Omental fat pad (tissue), 4 donors: ENCODE results near the gene TOP2A. TPM values are rescaled to one million over a fixed set of nuclear protein-coding genes. Genes with fewer than 3 reads are reported as not detected.

Experiments used
- ATAC-seq: fragments of 150-250 bp; one replicate; pipeline ENCODE4 v1.9.1; 2016; ENCODE audit warnings: mild to moderate bottlenecking, moderate library complexity; ENCODE audit not compliant: low FRiP score
- DNase-seq: peaks from one replicate; pipeline ENCODE4 v3.0.0-alpha.2; 2019; ENCODE audit warnings: low spot score
- total RNA-seq, 4 donors: library from RNA; depleted of rRNA; stranded (reverse); fragments of >200 nt; gene quantifications; one replicate each; pipeline ENCODE4 v1.1.0, GENCODE V29; 2016
- TF ChIP-seq, protein P1 (sequence below), 3 donors: fragments of 450-650 bp; IDR thresholded peaks; one replicate each; pipeline ENCODE4 v1.5.1; 2016 to 2017; ENCODE audit warnings: antibody characterized with exemption in 3 of 3, mild to moderate bottlenecking in 3 of 3, moderate library complexity in 2 of 3

Gene TOP2A
- total RNA-seq, 4 donors from 2014 or later: 0.65 to 12.7 (median 2.3) TPM

DNA sequence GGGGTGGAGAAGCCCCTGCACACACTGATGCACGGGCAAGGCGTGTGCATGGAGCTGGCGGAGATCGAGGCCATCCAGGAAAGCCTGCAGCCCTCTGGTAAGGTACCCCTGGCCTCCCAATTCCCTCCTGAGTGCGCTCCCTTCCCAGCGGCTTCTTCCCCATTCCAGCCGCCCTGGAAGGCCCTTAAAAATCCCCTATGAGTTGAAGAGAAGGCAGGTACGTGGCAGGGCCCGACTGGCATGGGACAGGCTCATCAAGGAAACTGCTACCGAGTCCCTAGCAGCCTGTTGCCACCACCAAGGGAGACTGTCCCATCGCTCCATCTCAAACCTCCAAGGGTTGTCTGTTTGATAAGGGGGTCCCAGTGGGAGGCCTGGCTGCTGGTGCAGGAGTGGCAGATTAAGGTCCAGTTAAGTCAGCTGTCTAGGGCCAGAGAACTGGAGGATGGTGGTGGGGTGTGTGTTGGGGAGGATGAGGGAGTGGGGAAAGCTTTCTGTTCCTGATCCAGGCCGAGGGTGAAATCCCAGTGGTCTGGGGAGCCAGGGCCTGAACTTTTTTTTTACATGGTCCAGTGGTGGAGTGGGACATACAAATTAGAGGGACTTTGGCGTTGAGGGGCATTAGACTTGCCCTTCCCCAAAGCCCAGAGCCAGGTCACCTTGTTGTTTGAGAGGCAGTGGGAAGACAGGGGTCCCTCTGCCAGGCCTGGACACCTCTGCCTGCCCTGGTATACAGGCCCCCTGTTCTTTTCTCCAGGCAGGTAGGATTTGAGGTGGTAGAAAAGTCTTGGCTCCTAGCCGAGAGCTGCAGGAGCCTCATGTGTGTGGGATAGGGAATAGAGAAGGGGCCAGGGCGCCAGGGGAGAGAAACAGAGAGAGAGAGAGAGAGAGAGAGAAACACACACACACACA is 26.5 kb upstream of the TOP2A start:
- no peak for DNase-seq
- no peak for ATAC-seq
- TF ChIP-seq, protein P1, sequence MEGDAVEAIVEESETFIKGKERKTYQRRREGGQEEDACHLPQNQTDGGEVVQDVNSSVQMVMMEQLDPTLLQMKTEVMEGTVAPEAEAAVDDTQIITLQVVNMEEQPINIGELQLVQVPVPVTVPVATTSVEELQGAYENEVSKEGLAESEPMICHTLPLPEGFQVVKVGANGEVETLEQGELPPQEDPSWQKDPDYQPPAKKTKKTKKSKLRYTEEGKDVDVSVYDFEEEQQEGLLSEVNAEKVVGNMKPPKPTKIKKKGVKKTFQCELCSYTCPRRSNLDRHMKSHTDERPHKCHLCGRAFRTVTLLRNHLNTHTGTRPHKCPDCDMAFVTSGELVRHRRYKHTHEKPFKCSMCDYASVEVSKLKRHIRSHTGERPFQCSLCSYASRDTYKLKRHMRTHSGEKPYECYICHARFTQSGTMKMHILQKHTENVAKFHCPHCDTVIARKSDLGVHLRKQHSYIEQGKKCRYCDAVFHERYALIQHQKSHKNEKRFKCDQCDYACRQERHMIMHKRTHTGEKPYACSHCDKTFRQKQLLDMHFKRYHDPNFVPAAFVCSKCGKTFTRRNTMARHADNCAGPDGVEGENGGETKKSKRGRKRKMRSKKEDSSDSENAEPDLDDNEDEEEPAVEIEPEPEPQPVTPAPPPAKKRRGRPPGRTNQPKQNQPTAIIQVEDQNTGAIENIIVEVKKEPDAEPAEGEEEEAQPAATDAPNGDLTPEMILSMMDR (IDR thresholded peaks at IDR 0.05): no peak

DNA sequence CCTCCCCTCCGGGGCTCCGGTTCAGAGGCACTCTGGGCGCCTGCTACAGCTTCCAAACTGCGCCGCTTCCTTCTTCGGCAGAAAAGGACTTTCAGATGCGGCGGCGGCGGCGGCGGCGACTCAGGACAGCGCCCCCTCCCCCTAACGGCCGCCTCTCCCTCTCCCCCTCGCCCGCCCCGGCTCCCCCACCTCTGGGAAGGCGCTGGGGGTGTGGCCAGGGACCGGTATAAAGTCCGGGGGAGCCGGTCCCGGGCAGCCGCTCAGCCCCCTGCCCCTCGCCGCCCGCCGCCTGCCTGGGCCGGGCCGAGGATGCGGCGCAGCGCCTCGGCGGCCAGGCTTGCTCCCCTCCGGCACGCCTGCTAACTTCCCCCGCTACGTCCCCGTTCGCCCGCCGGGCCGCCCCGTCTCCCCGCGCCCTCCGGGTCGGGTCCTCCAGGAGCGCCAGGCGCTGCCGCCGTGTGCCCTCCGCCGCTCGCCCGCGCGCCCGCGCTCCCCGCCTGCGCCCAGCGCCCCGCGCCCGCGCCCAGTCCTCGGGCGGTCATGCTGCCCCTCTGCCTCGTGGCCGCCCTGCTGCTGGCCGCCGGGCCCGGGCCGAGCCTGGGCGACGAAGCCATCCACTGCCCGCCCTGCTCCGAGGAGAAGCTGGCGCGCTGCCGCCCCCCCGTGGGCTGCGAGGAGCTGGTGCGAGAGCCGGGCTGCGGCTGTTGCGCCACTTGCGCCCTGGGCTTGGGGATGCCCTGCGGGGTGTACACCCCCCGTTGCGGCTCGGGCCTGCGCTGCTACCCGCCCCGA is 25.7 kb upstream of the TOP2A start, which contains the start of gene IGFBP4:
Gene IGFBP4, plus strand, starts transcription at position 255 of the 792 bp plus-strand sequence. Its CDS starts 286 bp downstream, at position 541.
- ATAC-seq (peak; percentile 75), DNase-seq (no peak)
- TF ChIP-seq, protein P1 (IDR thresholded peaks at IDR 0.05): no peak

DNA sequence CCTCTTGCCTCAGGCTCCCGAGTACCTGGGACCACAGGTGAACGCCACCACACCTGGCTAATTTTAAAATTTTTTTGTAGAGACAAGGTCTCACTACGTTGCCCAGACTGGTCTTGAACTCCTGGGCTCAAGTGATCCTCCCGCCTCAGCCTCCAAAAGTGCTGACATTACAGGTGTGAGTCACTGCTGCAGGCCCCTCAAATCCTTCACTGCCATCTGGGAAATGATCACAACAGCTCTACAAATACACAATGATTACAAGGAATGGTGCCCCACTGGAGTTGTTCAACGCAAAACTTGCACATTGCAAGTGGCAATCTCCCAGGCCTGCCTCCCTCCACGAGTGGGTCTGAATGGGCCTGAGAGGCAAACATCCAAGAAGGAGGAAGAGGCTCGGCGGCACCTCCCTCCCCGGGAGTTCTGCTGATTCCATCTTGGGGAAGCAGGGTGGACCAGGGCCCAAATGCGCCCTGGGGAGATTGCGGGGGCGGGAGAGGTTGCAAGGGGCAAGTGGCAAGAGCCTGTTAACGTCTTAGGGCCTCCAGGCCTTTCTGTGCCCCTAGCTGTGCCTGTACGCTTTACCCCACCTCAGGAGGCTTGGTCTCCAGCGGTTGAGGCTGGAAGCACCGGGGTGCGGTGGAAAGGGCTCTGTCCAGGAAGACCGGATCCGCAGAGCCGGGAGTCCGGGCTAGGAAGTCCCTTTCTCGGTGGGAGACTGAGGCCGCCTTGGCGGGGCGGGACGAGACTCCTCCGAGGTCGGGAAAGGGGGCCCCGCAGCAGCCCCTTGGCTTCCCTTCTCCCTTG is 24.9 kb upstream of the TOP2A start:
- DNase-seq (no peak), ATAC-seq (peak; percentile 20)
- TF ChIP-seq, protein P1 (IDR thresholded peaks at IDR 0.05): no peak

DNA sequence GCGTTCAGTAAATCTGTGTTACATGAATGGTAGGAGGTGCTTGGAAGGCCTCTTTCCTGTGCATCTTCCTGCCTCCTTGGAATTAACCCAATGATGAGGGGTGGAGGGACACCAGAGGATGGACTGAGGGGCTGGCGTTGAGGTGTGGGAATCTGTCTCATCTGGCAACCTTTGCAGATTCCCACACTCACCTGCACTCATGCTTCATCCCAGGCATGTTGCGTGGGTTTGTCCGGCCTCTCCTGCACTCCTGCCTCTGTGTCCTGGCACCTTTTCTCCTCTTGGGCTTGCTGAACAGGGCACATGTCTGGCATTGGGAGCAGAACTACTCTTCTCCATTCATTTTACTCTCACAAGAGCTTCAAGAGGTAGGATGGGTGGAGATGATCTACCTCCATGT is 22.5 kb upstream of the TOP2A start:
- ATAC-seq (no peak), DNase-seq (no peak)
- TF ChIP-seq, protein P1 (IDR thresholded peaks at IDR 0.05): no peak

DNA sequence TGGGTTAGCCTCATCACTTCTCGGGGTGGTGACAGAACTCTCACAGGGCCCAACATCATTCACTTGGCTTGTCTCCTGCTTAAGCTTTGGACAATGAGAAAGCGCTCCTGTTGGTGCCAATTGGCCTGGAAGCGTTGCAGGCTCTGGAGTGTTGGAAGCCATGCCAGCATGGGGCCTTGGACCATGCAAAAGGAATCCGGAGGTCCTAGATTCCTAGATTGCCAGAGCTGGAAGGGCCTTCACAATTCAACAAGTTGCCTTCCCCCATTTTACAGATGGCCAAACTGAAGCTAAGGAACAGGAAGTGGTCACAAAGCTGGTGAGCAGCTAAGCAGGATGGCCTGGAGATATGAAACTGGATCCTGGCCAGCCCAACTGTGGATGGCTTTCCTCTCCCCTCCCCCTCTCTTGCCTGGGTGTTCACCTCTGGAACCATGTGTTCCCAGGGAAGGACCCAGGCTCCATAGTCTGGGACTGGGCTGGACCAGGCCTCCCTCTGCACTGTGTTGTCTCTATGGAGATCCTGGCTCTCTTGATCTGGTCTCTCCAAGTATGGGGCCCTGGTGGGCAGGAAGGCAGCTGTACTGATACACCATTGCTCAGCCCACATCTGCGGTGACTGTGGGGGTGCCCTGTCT is 19.5 kb upstream of the TOP2A start:
- no peak for DNase-seq
- TF ChIP-seq, protein P1 (IDR thresholded peaks at IDR 0.05): no peak
- ATAC-seq: no peak

DNA sequence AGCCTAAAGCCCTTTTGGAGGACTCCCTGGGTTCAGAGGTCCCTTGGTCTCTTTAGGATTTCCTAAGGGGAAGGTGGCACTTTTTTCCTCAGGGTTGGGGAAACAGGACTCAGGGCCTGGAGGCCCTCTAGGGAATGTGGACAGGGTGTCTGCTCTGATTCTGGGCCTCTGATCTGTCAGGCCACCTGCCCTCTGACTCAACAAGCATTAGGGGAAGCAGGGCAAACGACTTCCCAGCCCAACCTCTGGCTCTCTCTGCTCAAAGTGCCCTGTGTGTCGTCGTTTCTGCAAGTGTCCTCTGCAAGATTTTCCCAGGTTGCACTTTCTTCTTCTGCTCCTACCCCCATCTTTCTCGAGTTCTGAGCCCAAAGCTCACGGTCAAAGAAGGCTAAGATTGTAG is 18.9 kb upstream of the TOP2A start:
- DNase-seq (no peak), ATAC-seq (no peak)
- TF ChIP-seq, protein P1 (IDR thresholded peaks at IDR 0.05): no peak
